Lower leg skin (tissue), 4 donors: Measurements from ENCODE around the gene SHROOM2. TPM values are rescaled to one million over a fixed set of nuclear protein-coding genes. Genes with fewer than 3 reads are reported as not detected.
A peak's percentile ranks its signal among the peaks of the same experiment; 100 is the strongest.

Experiments
- DNase-seq, 2 donors: peaks; one replicate each; pipeline ENCODE4 v3.0.0-alpha.2; 2019; ENCODE audit warnings: low spot score in 2 of 2
- H3K4me3 ChIP-seq: fragments of 200-600 bp; sonication (generic); 2 replicates; pipeline ENCODE4 v1.5.1; 2017; ENCODE audit warnings: mild to moderate bottlenecking, low read depth; ENCODE audit not compliant: poor library complexity, severe bottlenecking
- POLR2A ChIP-seq, 2 donors: fragments of 450-650 bp; IDR thresholded peaks; one replicate each; pipeline ENCODE4 v1.6.1; 2016 to 2017; ENCODE audit warnings: antibody characterized with exemption in 2 of 2, mild to moderate bottlenecking in 1 of 2, moderate library complexity in 1 of 2
- WGBS, 2 donors: methylation state at CpG; one replicate each; pipeline ENCODE4 v1.1.5; 2018; 5-methylcytosine and 5-hydroxymethylcytosine counted together
- intact Hi-C: fragments of 100-400 bp; cut with DNase I; formaldehyde crosslinking; loops from one replicate; pipeline ENCODE4 v1.15.0; 2023; ENCODE audit warnings: low total_unique reads
- total RNA-seq, 4 donors: library from RNA; depleted of rRNA; stranded (reverse); fragments of >200 nt; gene quantifications; one replicate each; pipeline ENCODE4 v1.1.0, GENCODE V29; 2016
- TF ChIP-seq, protein P1 (sequence below), 3 donors: fragments of 450-650 bp; IDR thresholded peaks; one replicate each; pipeline ENCODE4 v1.5.1; 2016; ENCODE audit warnings: antibody characterized with exemption in 3 of 3, mild to moderate bottlenecking in 3 of 3, moderate library complexity in 2 of 3

Gene SHROOM2
- total RNA-seq, 4 donors from 2014 or later = 7.4 to 9.6 (median 8.6) TPM

DNA sequence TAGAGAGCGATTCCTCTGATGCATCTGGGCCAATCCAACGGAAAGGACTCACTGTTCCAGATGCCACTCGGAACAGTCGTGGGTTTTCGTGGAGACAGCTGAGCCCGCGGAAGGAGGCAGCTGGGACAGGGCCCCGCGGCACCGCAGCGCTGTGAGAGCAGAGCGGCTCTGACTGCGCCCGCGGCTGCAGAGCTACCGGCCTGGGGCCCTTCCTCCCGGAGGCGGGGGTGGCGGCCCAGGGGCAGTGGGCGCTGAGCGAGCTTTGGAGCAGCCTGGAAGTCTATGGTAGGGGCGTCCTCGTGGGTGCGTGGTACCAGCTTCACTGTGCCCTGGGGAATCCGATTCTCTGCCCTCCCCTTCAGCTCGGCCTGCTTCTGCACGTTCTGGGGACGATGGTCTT lies 205.8 kb downstream of the SHROOM2 start:
- TF ChIP-seq, protein P1, sequence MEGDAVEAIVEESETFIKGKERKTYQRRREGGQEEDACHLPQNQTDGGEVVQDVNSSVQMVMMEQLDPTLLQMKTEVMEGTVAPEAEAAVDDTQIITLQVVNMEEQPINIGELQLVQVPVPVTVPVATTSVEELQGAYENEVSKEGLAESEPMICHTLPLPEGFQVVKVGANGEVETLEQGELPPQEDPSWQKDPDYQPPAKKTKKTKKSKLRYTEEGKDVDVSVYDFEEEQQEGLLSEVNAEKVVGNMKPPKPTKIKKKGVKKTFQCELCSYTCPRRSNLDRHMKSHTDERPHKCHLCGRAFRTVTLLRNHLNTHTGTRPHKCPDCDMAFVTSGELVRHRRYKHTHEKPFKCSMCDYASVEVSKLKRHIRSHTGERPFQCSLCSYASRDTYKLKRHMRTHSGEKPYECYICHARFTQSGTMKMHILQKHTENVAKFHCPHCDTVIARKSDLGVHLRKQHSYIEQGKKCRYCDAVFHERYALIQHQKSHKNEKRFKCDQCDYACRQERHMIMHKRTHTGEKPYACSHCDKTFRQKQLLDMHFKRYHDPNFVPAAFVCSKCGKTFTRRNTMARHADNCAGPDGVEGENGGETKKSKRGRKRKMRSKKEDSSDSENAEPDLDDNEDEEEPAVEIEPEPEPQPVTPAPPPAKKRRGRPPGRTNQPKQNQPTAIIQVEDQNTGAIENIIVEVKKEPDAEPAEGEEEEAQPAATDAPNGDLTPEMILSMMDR (IDR thresholded peaks at IDR 0.05) = no peak
- TF ChIP-seq POLR2A (IDR thresholded peaks at IDR 0.05) = no peak
- no peak overlapping the region for H3K4me3 ChIP-seq
- intact Hi-C loops = loop anchor here (10.0 kb wide), 1 partner anchor 107 kb away; no protein-coding TSS in a partner anchor
- DNase-seq = no peak
- WGBS, 2 donors = 89 to 97% methylated on average over 23 to 28 of the region's 28 CpGs

DNA sequence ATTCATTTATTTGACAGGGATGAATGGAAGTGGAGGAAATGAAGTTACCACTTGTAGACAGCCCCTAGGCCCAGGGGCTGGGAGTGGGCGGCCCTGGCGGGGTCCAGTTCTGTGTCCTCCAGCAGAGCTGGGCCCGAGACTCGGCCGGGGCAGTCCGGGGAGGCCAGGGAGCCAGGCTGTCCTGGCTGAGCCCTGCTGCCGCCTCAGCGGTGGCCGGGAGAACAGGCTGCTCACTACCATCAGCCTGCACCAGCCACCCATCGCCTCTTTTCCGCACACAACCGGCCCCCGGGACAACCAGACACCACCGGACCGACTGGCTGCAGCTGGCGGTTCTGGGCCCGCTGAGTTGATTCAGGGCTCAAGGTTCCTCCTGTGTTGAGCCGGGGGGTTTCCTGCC lies 206.5 kb downstream of the SHROOM2 start:
- intact Hi-C loops = loop anchor here (10.0 kb wide), 1 partner anchor 108 kb away; no protein-coding TSS in a partner anchor
- no peak for TF ChIP-seq POLR2A (IDR thresholded peaks at IDR 0.05)
- TF ChIP-seq, protein P1 (IDR thresholded peaks at IDR 0.05) = no peak
- DNase-seq = no peak
- WGBS, 2 donors = 92% methylated on average over 9 to 10 of the region's 18 CpGs
- H3K4me3 ChIP-seq = no peak overlapping the region

DNA sequence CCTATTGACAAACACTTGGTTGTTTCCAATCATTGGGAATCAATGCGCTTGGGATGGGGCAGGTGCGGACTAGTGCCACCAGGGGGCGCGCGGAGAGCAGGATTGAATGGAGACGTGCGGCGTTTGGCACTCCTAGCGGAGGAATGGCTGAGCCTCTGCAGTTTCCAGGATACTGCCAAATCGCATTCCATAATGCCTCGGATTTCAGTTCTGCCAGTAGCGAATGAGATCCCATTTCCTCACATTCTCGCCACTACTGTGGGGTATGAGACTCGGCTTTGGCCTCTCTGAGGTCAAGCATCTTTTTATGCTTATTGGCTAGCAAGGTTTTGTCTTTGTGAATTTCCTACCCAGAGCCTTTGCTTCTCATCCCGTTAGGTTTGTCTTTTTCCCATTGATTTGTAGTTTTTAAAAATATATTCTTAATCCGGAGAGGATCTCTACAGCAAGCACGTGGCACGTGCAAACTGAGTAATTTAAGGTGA lies 209.7 kb downstream of the SHROOM2 start:
- DNase-seq = peak; percentile 68 to 96
- H3K4me3 ChIP-seq = no peak overlapping the region
- TF ChIP-seq, protein P1 (IDR thresholded peaks at IDR 0.05) = peak in 1 of 3 donors; percentile 92
- TF ChIP-seq POLR2A (IDR thresholded peaks at IDR 0.05) = no peak
- intact Hi-C loops = loop anchor here (2.0 to 10.0 kb wide), 2 partner anchors 111 to 123 kb away; no protein-coding TSS in a partner anchor
- WGBS, 2 donors = 26 to 34% methylated on average over 13 to 18 of the region's 18 CpGs

DNA sequence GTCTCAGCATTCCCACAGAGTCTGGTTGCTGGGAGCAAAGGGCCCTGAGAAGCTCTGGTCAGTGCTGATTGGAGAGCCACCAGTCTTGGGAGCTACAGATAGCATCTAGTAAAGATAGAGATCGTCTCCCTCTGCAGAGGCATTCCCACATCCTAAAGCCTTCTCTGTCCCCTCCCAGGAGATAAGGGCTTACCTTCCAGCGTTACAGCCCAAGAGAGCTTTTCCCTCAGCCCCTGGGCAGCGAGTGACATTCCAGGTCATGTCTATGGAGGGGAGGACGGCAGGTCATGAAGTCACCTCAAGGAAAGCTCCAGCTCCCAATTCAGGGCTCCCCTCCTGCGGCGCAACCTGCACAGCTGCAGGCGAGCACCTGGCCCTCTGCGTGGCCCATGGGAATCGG lies 210.8 kb downstream of the SHROOM2 start:
- WGBS, 2 donors = 88 to 94% methylated on average over 3 to 9 of the region's 9 CpGs
- TF ChIP-seq, protein P1 (IDR thresholded peaks at IDR 0.05) = no peak
- TF ChIP-seq POLR2A (IDR thresholded peaks at IDR 0.05) = no peak
- no peak for DNase-seq
- intact Hi-C loops = loop anchor here (2.0 to 10.0 kb wide), 2 partner anchors 112 to 122 kb away; no protein-coding TSS in a partner anchor
- H3K4me3 ChIP-seq = no peak overlapping the region

DNA sequence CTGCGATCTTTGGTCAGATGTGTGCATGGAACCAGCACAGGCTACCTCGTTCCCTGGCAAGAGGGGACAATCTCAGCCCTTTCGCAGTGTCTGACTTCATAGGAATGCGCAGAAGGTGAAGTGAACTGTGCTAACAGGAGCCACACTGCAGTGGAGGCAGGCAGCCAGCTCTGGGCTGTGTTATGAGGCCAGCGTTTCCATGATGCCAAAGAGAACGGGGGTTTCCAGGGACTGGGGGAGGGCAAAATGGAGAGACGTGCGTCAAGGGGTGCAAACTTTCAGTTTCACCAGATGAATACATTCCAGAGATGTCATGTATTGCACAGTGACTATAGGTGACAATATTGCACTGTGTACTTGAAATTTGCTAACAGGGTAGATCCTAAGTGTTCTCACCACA lies 211.3 kb downstream of the SHROOM2 start:
- no peak for TF ChIP-seq POLR2A (IDR thresholded peaks at IDR 0.05)
- TF ChIP-seq, protein P1 (IDR thresholded peaks at IDR 0.05) = no peak
- 75 to 88% methylated on average over 7 to 8 of the region's 8 CpGs for WGBS, 2 donors
- DNase-seq = no peak
- H3K4me3 ChIP-seq = no peak overlapping the region
- intact Hi-C loops = loop anchor here (2.0 to 10.0 kb wide), 2 partner anchors 113 to 121 kb away; no protein-coding TSS in a partner anchor

Other genes starting within 250 kb of the SHROOM2 start
- gene GPR143, start 20.6 kb upstream of the SHROOM2 start, total RNA-seq = 1 to 10 TPM; 2.2 to 4.4 (median 3.6) TPM
- 1 to 10 TPM in 1 of 4 donors, not detected in 3; 1.0 TPM for gene CLDN34, start 180.9 kb downstream of the SHROOM2 start, total RNA-seq